Kidney epithelial cell (primary cell): ENCODE data around the gene MYO7B. TPM values are rescaled to one million over a fixed set of nuclear protein-coding genes. Genes with fewer than 3 reads are reported as not detected.

Experiments used
- DNase-seq: peaks from one replicate; pipeline ENCODE4 v3.0.0-alpha.2; 2010; ENCODE audit warnings: low read depth
- H3K27me3 ChIP-seq: 2 replicates; pipeline ENCODE4 v1.6.0; 2011; ENCODE audit warnings: low read length; ENCODE audit not compliant: control insufficient read depth, insufficient read depth
- H3K36me3 ChIP-seq: 2 replicates; pipeline ENCODE4 v1.5.1; 2011; ENCODE audit warnings: low read length; ENCODE audit not compliant: control insufficient read depth, insufficient read depth
- H3K4me3 ChIP-seq: 2 replicates; pipeline ENCODE4 v1.5.1; 2011; ENCODE audit warnings: low read depth, mild to moderate bottlenecking, control low read depth, low read length
- CTCF ChIP-seq: IDR thresholded peaks from 2 replicates; pipeline ENCODE4 v1.5.1; 2011; ENCODE audit warnings: mild to moderate bottlenecking, moderate library complexity, low read length, control low read depth, inconsistent platforms; ENCODE audit not compliant: insufficient read depth, poor library complexity, severe bottlenecking
- total RNA-seq: library from RNA; depleted of rRNA; stranded (reverse); fragments of >200 nt; gene quantifications from 2 replicates; pipeline ENCODE4 v1.2.3, GENCODE V29; 2015

MYO7B gene
- total RNA-seq, 1 donor from 2014 or later = 0.50 TPM

GRCh38 chr2:127653421-127654083 is 118.1 kb downstream of the MYO7B start:
- peaks cover 2% of the 10 kb centered on the region for H3K27me3 ChIP-seq
- no peak for TF ChIP-seq CTCF
- H3K36me3 ChIP-seq = no peaks in the 10 kb centered on the region
- H3K4me3 ChIP-seq = no peak overlapping the region
- DNase-seq = no peak

GRCh38 chr2:127654084-127654837 is 118.8 kb downstream of the MYO7B start:
- Histone ChIP-seq H3K4me3 (no peak overlapping the region), H3K27me3 (peaks cover 2% of the 10 kb centered on the region), H3K36me3 (no peaks in the 10 kb centered on the region)
- DNase-seq = no peak
- TF ChIP-seq CTCF = no peak

- H3K4me3 ChIP-seq = no peak overlapping the region
- H3K27me3 ChIP-seq = peaks cover 2% of the 10 kb centered on the region
- DNase-seq = no peak
- no peaks in the 10 kb centered on the region for H3K36me3 ChIP-seq
- no peak for TF ChIP-seq CTCF
Measured at GRCh38 chr2:127654838-127655175, 119.3 kb downstream of the MYO7B start.

- Histone ChIP-seq H3K27me3 (no peaks in the 10 kb centered on the region), H3K4me3 (no peak overlapping the region), H3K36me3 (no peaks in the 10 kb centered on the region)
- TF ChIP-seq CTCF = no peak
- no peak for DNase-seq
Measured at GRCh38 chr2:127655209-127656073, 120.0 kb downstream of the MYO7B start.

- Histone ChIP-seq H3K36me3 (no peaks in the 10 kb centered on the region), H3K4me3 (no peak overlapping the region), H3K27me3 (no peaks in the 10 kb centered on the region)
- no peak for TF ChIP-seq CTCF
- no peak for DNase-seq
Measured at GRCh38 chr2:127656569-127657231, 121.2 kb downstream of the MYO7B start.
